DMS153 (cell line): Measurements from ENCODE around the gene IL2.

ENCODE experiments used
- DNase-seq: peaks from one replicate; lab custom pipeline; 2025; lab: John Stamatoyannopoulos, UW

IL2 gene

GRCh38 chr4:122456231-122457116 is at the start of gene IL2:
IL2 (minus strand) TSS chr4:122456725; CDS start chr4:122456440, 285 bp downstream.
- DNase-seq: peak; percentile 58

DNA sequence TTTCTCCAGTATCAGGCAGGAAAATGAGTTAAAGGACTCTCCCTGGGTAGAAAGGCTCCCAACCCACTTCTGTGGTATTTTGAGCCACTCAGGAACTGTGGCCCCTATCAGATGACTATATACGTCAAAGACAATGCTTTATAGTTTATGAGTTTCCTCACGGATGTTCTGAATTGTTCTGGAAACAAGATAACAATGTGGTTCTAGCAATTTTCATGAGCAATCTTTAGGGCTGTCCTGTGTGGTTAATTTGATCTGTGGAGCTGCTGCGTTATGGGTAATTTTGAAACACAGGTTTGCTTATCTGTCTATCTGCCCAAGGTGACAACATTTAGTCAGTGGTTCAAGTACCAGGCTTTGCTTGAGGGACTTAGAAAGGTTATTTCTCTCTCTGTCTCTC is 46.7 kb upstream of the IL2 start:
- DNase-seq: no peak

DNA sequence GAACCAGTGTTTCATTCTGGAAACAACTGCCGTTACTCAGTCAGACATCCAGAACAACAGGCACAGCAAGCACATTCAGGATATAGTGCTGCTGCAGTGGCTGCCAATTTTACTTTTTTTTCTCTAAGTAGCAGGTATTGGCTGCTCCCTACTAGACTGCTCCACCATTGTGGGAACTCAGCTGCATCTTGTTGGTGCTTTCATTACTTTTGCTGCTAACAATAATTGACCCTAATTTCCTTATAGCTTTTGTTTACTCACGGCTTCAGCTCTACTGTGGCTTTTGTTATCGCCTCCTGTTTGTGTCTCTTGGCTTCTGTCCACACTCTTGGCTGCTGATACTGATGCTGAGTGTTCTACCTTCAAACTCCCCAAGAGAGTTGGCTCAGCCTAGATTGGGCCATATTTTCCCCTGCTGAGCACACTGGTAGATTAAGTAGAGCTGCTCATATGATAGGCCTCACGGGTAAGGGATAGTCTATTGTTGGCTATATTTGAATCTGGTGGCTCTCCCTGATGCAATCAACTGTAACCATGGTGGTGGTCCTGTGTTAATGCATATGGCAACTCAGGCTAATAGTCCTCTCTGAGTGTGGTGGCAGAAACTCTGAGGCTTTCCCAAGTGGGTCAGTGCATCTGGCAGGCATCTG is 44.5 kb upstream of the IL2 start:
- peak; percentile 80 for DNase-seq

DNA sequence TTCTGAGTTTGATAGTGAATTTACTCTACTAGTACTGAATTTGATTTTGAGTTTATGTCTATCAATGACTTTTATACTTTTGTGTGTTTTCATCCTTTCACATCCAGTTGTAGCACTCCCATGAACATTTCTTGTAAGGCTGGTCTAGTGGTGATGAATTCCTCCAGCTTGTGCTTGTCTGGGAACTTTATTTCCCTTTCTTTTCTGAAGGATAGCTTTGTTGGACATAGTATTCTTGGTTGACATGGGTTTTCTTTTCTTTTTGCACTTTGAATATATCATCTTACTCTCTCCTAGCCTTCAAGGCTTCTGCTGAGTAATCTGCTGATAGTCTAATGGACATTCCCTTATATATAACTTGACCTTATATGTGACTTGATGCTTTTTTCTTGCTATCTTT is 32.5 kb upstream of the IL2 start:
- DNase-seq: no peak

DNA sequence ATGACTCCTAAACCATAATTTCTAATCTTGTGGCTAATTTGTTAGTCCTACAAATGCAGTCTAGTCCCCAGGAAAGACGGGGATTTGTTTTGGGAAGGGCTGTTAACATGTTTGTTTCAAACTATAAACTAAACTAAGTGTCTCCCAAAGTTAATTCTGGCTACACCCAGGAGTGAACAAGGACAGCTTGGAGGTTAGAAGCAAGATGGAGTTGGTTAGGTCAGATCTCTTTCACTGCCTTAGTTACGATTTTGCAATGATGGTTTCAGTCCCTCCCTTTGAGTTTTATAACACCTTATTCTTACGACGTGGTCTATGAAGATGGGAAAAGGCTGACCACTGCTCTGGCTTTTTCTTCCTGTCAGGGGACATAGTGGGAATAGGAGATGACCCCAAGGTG is 27.0 kb upstream of the IL2 start:
- no peak for DNase-seq

DNA sequence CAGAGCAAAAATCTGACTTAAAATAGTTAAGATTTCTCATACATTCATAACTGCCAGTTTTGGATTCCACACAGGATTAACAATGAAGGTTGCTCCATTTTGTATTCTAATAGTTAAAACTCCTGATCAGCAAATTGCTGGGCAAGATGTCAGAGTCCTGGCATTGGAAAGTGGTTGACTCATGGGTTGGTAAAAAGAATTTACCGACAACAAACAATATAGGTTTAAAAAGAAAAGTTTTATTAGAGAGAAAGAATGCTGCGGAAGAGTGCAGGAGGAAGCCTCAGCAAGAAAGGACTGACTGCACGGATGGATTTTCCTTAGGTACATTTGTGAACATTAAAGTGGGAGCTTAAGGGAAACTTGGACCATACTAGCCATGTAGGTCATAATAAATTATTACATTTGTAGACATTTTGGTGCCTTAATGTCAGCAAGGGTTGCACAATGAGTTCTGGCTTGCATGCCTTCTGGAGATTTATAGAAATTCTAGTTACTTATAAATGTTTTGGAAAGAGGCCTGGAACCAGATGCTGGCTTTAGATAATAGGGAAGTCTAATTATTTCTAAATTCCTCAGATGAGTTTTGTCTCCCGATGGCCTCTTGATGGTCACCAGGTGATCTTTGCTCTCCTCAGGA is 25.4 kb upstream of the IL2 start:
- no peak for DNase-seq

- DNase-seq: no peak
Measured at GRCh38 chr4:122480655-122481487, 24.3 kb upstream of the IL2 start.

DNA sequence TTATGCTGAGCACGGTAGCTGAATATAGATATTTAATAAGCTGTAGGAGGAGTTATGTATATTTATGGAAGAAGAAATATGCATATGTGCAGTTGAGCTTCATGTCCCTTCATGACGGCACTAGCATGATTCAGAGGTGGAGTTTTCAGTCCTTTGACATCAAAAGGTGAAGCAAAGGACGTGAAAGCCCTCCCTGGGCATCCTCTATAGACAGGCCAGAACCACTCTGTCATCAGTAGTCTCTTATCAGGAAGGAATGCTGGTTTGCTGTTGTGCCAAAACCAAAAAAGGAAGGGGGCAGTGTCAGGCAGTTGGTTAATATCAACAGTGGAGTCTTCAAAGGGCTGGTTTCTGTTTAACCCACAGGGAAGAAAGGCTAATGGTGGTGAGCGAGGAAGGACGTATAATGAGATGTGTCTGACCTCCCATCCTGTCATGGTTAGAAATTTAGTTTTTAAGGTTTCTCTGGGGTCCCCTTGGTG is 23.5 kb upstream of the IL2 start:
- DNase-seq: no peak

- DNase-seq: no peak
Measured at GRCh38 chr4:122476745-122477144, 20.2 kb upstream of the IL2 start.

DNA sequence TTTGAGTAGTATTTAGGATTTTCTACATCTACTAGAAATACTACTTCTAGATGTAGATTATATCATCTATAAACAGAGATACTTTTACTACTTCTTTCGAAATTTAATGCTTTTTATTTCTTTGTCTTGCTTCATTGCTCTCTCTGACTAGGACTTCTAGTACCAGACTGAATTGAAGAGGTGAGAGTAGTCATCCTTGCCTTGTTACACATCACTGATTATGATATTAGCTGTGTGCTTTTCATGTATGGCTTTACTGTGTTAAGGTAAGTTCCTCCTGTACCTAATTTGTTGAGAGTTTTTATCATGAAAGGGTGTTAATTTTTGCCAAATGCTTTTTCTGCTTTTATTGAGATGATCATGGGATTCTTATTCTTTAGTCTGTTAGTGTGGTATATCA is 19.6 kb upstream of the IL2 start:
- no peak for DNase-seq

DNA sequence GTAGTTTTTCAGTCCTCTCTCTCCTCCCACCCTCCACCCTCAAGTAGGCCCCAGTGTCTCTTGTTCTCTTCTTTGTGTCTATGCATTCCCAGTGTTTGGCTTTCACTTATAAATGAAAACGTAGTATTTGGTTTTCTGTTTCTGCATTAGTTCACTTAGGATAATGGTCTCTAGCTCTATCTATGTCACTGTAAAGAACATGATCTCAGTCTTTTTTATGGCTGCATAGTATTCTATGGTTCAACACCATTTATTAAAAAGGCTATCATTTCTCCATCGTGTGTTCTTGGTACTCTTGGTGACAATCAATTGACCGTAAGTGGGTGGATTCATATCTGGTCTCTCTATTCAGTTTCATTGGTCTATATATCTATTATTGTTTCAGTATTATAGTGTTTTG is 18.7 kb upstream of the IL2 start:
- DNase-seq: no peak

DNA sequence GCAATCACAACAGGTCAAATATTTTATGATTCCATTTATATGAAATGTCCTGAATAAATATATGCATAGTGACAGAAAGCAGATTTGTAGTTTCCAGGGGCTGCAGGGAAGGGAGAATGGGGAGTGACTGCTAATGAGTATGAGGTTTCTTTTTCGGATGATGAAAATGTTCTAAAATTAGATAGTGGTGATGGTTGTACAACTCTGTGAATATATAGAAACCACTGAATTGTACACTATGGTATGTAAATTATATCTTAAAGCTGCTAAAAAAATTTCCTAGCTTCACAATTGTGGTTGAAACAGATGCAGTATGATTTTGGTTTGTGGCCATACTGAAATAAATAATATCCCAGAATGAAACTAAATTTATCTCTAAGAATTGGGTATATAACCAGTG is 12.9 kb upstream of the IL2 start:
- DNase-seq: no peak

DNA sequence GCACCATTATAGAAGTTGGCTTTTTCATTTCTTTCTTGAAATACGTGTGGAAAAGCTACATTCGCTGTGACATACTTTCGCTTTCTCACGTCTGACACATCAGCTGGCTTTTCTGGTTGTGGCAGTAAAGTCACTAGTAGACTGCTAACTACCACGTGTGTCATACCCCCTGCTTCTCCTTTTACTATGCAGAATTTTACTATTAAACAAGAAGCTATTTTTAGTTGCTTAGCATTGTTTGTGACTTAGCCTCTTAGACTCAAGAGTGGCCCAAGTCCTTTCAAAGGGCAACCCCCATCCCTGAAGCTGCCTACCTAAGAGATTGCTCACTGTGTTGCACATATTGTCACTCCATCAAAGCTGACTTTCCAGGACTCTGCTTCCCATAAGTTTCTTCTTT is 2.1 kb upstream of the IL2 start:
- no peak for DNase-seq

DNA sequence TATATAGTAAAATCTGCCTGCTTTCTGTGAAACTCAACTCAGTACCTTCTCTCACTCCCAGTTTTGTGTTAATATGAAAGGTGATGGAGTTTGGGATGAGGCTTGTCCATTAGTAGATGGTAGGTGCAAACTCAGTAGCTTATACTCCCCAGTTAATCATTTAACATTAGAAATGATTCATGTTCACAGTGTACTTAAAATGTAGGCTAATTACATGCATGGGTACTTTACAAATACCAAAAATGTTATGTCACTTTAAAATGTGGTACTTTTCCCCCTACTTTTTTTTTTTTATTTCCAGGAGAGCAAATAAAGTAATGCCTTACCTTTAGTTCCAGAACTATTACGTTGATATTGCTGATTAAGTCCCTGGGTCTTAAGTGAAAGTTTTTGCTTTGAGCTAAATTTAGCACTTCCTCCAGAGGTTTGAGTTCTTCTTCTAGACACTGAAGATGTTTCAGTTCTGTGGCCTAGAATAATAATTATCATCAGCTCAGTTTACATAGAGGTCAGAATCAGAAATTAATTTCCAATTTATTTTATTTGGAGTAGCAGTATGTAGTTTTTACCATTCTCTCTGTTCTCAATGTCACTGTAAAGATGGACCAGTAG is 3.0 kb downstream of the IL2 start:
- no peak for DNase-seq

- DNase-seq: no peak
Measured at GRCh38 chr4:122450847-122451246, 5.7 kb downstream of the IL2 start.

GRCh38 chr4:122434285-122434684 is 22.2 kb downstream of the IL2 start:
- DNase-seq: no peak

- DNase-seq: no peak
Measured at GRCh38 chr4:122431351-122431750, 25.2 kb downstream of the IL2 start.

DNA sequence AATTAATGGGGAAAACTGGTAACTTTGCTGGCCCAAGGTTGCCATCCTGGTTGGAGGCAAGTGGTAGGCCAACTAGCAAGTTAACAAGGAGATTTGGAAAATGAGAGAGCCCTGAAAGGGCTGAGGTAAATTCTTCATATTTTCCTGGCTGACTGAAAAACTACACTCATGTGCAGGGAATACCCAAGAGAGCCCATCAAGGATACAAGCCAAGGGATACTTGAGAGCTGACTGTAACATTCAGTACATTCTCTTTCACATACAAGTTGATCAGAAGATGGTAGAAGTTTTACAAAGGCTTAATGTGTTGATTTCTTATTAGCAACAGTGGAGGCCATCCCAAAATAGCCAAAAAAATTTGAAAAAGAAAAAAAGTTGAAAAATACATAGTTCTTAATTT is 33.3 kb downstream of the IL2 start:
- no peak for DNase-seq

DNA sequence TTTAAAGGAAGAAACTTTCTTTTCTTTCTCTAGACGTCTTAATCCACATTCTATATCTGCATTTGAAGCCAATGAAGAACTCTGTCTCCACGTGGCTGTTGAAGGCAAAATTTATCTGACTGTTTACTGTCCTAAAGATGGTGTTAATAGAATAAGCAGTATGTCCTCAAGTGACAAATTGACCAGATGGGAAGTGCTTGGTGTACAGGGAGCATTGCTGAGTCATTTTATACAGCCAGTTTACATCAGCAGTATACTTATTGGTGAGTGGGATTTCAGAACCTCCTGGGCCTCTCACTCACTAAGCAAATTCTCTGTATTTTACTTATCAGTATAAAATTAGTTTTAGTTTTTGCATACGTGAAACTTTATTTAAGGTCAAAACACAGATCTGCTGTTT is 44.0 kb downstream of the IL2 start:
- DNase-seq: no peak

GRCh38 chr4:122403861-122404260 is 52.7 kb downstream of the IL2 start:
- no peak for DNase-seq
